22Rv1 (cell line): ENCODE results near the gene IGSF9.

Experiments used
- H3K27ac ChIP-seq: fragments of 450-650 bp; 2 replicates; pipeline ENCODE4 v1.5.1; 2017
- CTCF ChIP-seq: fragments of 450-650 bp; IDR thresholded peaks from 2 replicates; pipeline ENCODE4 v1.5.1; 2017; ENCODE audit warnings: mild to moderate bottlenecking
- ZFX ChIP-seq: fragments of 450-650 bp; IDR thresholded peaks from 2 replicates; pipeline ENCODE4 v1.6.1; 2017; ENCODE audit warnings: antibody characterized with exemption, borderline replicate concordance

IGSF9 gene

GRCh38 chr1:159918352-159919200, 26.8 kb downstream of the IGSF9 start:
- TF ChIP-seq ZFX, result no peak
- TF ChIP-seq CTCF, result no peak
- H3K27ac ChIP-seq, result 0 out of 2 replicates have a peak overlapping the region, but pooled peaks have one; percentile 67

DNA sequence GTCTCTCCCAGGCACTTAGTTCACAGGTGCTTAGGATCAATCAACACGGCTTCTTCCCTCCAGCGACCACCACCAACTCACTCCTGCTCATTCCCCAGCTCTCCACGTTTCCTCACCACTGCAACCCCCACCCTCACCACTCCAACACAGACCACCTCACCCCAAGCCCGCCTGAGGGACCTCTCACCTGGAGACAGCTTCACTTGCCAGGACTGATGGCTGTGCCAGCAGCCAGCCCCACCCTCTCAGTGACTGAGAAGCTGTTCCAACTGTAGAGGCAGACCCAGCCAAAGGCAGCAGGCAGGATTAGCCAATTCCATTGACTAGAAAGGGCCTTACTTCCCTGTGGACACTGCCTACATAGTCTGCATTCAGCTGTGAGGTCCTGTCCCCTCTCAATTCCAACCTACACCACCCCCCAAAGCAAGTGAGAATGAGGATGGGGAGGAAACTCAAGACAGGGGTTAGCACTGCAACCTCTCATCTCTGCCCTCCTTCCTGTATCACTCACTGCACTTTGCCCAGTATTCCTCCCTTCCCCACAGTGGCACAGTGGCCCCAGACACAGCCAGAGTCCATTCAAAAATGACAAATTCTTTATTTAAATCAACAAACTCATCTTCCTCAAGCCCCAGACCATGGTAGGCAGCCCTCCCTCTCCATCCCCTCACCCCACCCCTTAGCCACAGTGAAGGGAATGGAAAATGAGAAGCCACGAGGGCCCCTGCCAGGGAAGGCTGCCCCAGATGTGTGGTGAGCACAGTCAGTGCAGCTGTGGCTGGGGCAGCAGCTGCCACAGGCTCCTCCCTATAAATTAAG, 27.7 kb downstream of the IGSF9 start:
- peak overlapping the region; percentile 67 for H3K27ac ChIP-seq
- TF ChIP-seq ZFX (no peak), CTCF (no peak)

GRCh38 chr1:159916242-159917051, 29.0 kb downstream of the IGSF9 start:
- H3K27ac ChIP-seq, result peak overlapping the region; percentile 67
- TF ChIP-seq ZFX (no peak), CTCF (no peak)

- H3K27ac ChIP-seq, result peak overlapping the region; percentile 67
- TF ChIP-seq CTCF (no peak), ZFX (no peak)
Observed at GRCh38 chr1:159915571-159916241, 29.7 kb downstream of the IGSF9 start.

GRCh38 chr1:159914252-159915018, 31.0 kb downstream of the IGSF9 start:
- no peak for TF ChIP-seq ZFX
- no peak for TF ChIP-seq CTCF
- H3K27ac ChIP-seq, result peak overlapping the region; percentile 67
